ENCODE measurements around the gene GAA.

GRCh38 chr17:80163336-80163735 lies 62.0 kb downstream of the GAA start:
- TF ChIP-seq CTCF (IDR thresholded peaks at IDR 0.05) (no peak), POLR2A (IDR thresholded peaks at IDR 0.05) (no peak)
